Thymus (tissue), 11 donors: ENCODE measurements around the gene HOXD12. TPM values are rescaled to one million over a fixed set of nuclear protein-coding genes. Genes with fewer than 3 reads are reported as not detected.

Experiments used
- DNase-seq, 9 donors: peaks; one replicate each; pipeline ENCODE4 v3.0.0-alpha.2; 2013; ENCODE audit warnings: low spot score in 9 of 9, low read depth in 6 of 9, missing footprints in 1 of 9
- H3K27ac ChIP-seq, 2 donors: one replicate each; pipeline ENCODE4 v1.5.1; 2013; ENCODE audit warnings: control low read depth in 1 of 2, low read depth in 1 of 2, low read length in 1 of 2, mild to moderate bottlenecking in 1 of 2, moderate library complexity in 1 of 2
- H3K27me3 ChIP-seq, 2 donors: one replicate each; pipeline ENCODE4 v1.5.1; 2013; ENCODE audit warnings: low read length in 1 of 2; ENCODE audit not compliant: control insufficient read depth in 2 of 2, insufficient read depth in 1 of 2
- H3K36me3 ChIP-seq, 2 donors: one replicate each; pipeline ENCODE4 v1.5.1; 2013; ENCODE audit warnings: low read length in 1 of 2, mild to moderate bottlenecking in 1 of 2, moderate library complexity in 1 of 2; ENCODE audit not compliant: control insufficient read depth in 2 of 2, insufficient read depth in 2 of 2
- H3K4me1 ChIP-seq, 2 donors: one replicate each; pipeline ENCODE4 v1.5.1; 2013; ENCODE audit warnings: low read length in 2 of 2; ENCODE audit not compliant: control insufficient read depth in 2 of 2, insufficient read depth in 2 of 2
- H3K4me3 ChIP-seq, 2 donors: one replicate each; pipeline ENCODE4 v1.5.1; 2013; ENCODE audit warnings: low read length in 2 of 2, control low read depth in 1 of 2, mild to moderate bottlenecking in 1 of 2
- H3K9me3 ChIP-seq, 2 donors: one replicate each; pipeline ENCODE4 v1.5.1; 2013; ENCODE audit warnings: low read length in 1 of 2, mild to moderate bottlenecking in 1 of 2; ENCODE audit not compliant: control insufficient read depth in 2 of 2, insufficient read depth in 1 of 2
- WGBS: extraction: QIAGEN DNeasy Blood & Tissue Kit; methylation state at CpG from one replicate; pipeline ENCODE4 v1.1.7; 2013; 5-methylcytosine and 5-hydroxymethylcytosine counted together
- polyA plus RNA-seq: library from polyadenylated mRNA; stranded (reverse); fragments of 200-250 nt; gene quantifications from one replicate; pipeline ENCODE4 v1.2.3, GENCODE V29; 2013
- total RNA-seq: library from RNA; stranded (reverse); fragments of 120-200 nt; gene quantifications from one replicate; pipeline ENCODE4 v1.2.4, GENCODE V29; 2013
- donor health status: healthy.

HOXD12 gene
- total and polyA plus RNA-seq, 2 donors = not detected

GRCh38 chr2:176109192-176109901 lies 9.8 kb downstream of the HOXD12 start:
- Histone ChIP-seq H3K27me3 (peaks cover 89 to 98% of the 10 kb centered on the region in 2 donors), H3K4me3 (no peak overlapping the region), H3K36me3 (no peaks in the 10 kb centered on the region), H3K4me1 (peaks cover 0 to 3% of the 10 kb centered on the region in 2 donors), H3K27ac (no peak overlapping the region), H3K9me3 (peaks cover 0 to 3% of the 10 kb centered on the region in 2 donors)
- WGBS = 12% methylated on average over 26 of the region's 26 CpGs
- DNase-seq = no peak

GRCh38 chr2:176109946-176110345 lies 10.4 kb downstream of the HOXD12 start:
- Histone ChIP-seq H3K36me3 (no peaks in the 10 kb centered on the region), H3K27ac (no peak overlapping the region), H3K27me3 (peaks cover 89 to 98% of the 10 kb centered on the region in 2 donors), H3K9me3 (no peaks in the 10 kb centered on the region), H3K4me3 (no peak overlapping the region), H3K4me1 (peaks cover 0 to 3% of the 10 kb centered on the region in 2 donors)
- 15% methylated on average over 4 of the region's 4 CpGs for WGBS
- DNase-seq = no peak

GRCh38 chr2:176110415-176111308 lies 11.1 kb downstream of the HOXD12 start:
- H3K4me3 ChIP-seq = no peak overlapping the region
- no peaks in the 10 kb centered on the region for H3K36me3 ChIP-seq

GRCh38 chr2:176111309-176111663 lies 11.7 kb downstream of the HOXD12 start:
- peaks cover 89 to 98% of the 10 kb centered on the region in 2 donors for H3K27me3 ChIP-seq

More at GRCh38 chr2:176110415-176111308, 11.1 kb downstream of the HOXD12 start:
- WGBS = 22% methylated on average over 7 of the region's 7 CpGs
- H3K27ac ChIP-seq = no peak overlapping the region
- H3K4me1 ChIP-seq = peaks cover 0 to 3% of the 10 kb centered on the region in 2 donors
- H3K9me3 ChIP-seq = no peaks in the 10 kb centered on the region
- peaks cover 89 to 98% of the 10 kb centered on the region in 2 donors for H3K27me3 ChIP-seq
- DNase-seq = no peak

GRCh38 chr2:176111846-176112374 lies 12.3 kb downstream of the HOXD12 start:
- DNase-seq = no peak

More at GRCh38 chr2:176111309-176111663, 11.7 kb downstream of the HOXD12 start:
- Histone ChIP-seq H3K27ac (no peak overlapping the region), H3K36me3 (no peaks in the 10 kb centered on the region), H3K9me3 (peaks cover 0 to 3% of the 10 kb centered on the region in 2 donors), H3K4me3 (no peak overlapping the region), H3K4me1 (peaks cover 0 to 3% of the 10 kb centered on the region in 2 donors)
- WGBS = 3% methylated on average over 16 of the region's 16 CpGs
- DNase-seq = peak in 2 of 9 donors; percentile 40 to 56

GRCh38 chr2:176112375-176113302 lies 13.0 kb downstream of the HOXD12 start:
- peaks cover 89 to 100% of the 10 kb centered on the region in 2 donors for H3K27me3 ChIP-seq
- no peak overlapping the region for H3K27ac ChIP-seq
- DNase-seq = no peak
- no peak overlapping the region for H3K4me3 ChIP-seq
- H3K9me3 ChIP-seq = peaks cover 0 to 11% of the 10 kb centered on the region in 2 donors
- H3K36me3 ChIP-seq = no peaks in the 10 kb centered on the region
- H3K4me1 ChIP-seq = no peaks in the 10 kb centered on the region
- WGBS = 9% methylated on average over 40 of the region's 40 CpGs

More at GRCh38 chr2:176111846-176112374, 12.3 kb downstream of the HOXD12 start:
- no peak overlapping the region for H3K4me3 ChIP-seq
- peaks cover 0 to 3% of the 10 kb centered on the region in 2 donors for H3K4me1 ChIP-seq
- peaks cover 0 to 6% of the 10 kb centered on the region in 2 donors for H3K9me3 ChIP-seq
- no peak overlapping the region for H3K27ac ChIP-seq
- H3K36me3 ChIP-seq = no peaks in the 10 kb centered on the region
- WGBS = 6% methylated on average over 29 of the region's 29 CpGs
- peaks cover 89 to 98% of the 10 kb centered on the region in 2 donors for H3K27me3 ChIP-seq

GRCh38 chr2:176114120-176114929 lies 14.7 kb downstream of the HOXD12 start:
- WGBS = 14% methylated on average over 26 of the region's 26 CpGs
- H3K4me3 ChIP-seq = no peak overlapping the region
- peaks cover 0 to 11% of the 10 kb centered on the region in 2 donors for H3K9me3 ChIP-seq
- peaks cover 0 to 3% of the 10 kb centered on the region in 2 donors for H3K4me1 ChIP-seq
- DNase-seq = no peak
- peaks cover 88 to 100% of the 10 kb centered on the region in 2 donors for H3K27me3 ChIP-seq
- H3K36me3 ChIP-seq = no peaks in the 10 kb centered on the region
- H3K27ac ChIP-seq = no peak overlapping the region
